Panc1 (cell line): ENCODE results near the gene AP1S1. TPM values are rescaled to one million over a fixed set of nuclear protein-coding genes. Genes with fewer than 3 reads are reported as not detected.
"Not testable (repeated sequence)": the region's sequence is repeated elsewhere in the genome, so short reads cannot be mapped to it uniquely, and the experiment has no call there.

Experiments used
- ATAC-seq: fragments of 200-7000 bp; cut with Tn5 transposase; 2 replicates; pipeline ENCODE4 v1.9.1; 2020; ENCODE audit warnings: mild to moderate bottlenecking, moderate library complexity
- BruUV-seq: library from RNA; stranded (reverse); fragments of 400-500 nt; replicated peaks from 2 replicates; lab custom pipeline; 2021; lab: Mats Ljungman, UMichigan
- CTCF ChIA-PET: fragments of 300-600 bp; sonication (Branson Sonifier 250); formaldehyde crosslinking; loops from one replicate; lab custom pipeline; 2022; ENCODE audit warnings: antibody characterized with exemption; lab: Charles Lee
- POLR2A ChIA-PET: fragments of 300-600 bp; sonication (Branson Sonifier 250); formaldehyde crosslinking; loops from one replicate; lab custom pipeline; 2022; ENCODE audit warnings: antibody characterized with exemption; lab: Charles Lee
- DNase-seq: peaks from one replicate; pipeline ENCODE4 v3.0.0-alpha.2; 2010; ENCODE audit warnings: low read depth, low spot score
- H3K27ac ChIP-seq: 2 replicates; pipeline ENCODE4 v1.5.1; 2011; ENCODE audit warnings: mild to moderate bottlenecking, low read length, inconsistent platforms
- H3K27me3 ChIP-seq: fragments of 200-500 bp; sonication (Bioruptor generic); 2 replicates; pipeline ENCODE4 v1.6.0; 2014; ENCODE audit warnings: low read length, inconsistent platforms; ENCODE audit not compliant: control insufficient read depth, insufficient read depth
- H3K36me3 ChIP-seq: fragments of 200-500 bp; sonication (Bioruptor generic); 2 replicates; pipeline ENCODE4 v1.5.1; 2014; ENCODE audit warnings: inconsistent platforms, mild to moderate bottlenecking, low read length, moderate library complexity; ENCODE audit not compliant: control insufficient read depth, insufficient read depth
- H3K4me1 ChIP-seq: 2 replicates; pipeline ENCODE4 v1.5.1; 2011; ENCODE audit warnings: inconsistent platforms, mild to moderate bottlenecking, low read length, moderate library complexity; ENCODE audit not compliant: control insufficient read depth, insufficient read depth
- H3K4me3 ChIP-seq, 2 experiments: 2 replicates each; pipeline ENCODE4 v1.5.1; 2011 to 2012; ENCODE audit warnings: low read depth in 2 of 2, low read length in 2 of 2, mild to moderate bottlenecking in 2 of 2, inconsistent platforms in 1 of 2, moderate library complexity in 1 of 2
- H3K9me3 ChIP-seq: fragments of 200-500 bp; sonication (Bioruptor generic); 2 replicates; pipeline ENCODE4 v1.5.1; 2014; ENCODE audit warnings: low read depth, mild to moderate bottlenecking, inconsistent platforms, low read length, moderate library complexity; ENCODE audit not compliant: control insufficient read depth, insufficient read depth
- CTCF ChIP-seq: fragments of 450-650 bp; IDR thresholded peaks from 2 replicates; pipeline ENCODE4 v1.5.1; 2017; ENCODE audit warnings: mild to moderate bottlenecking
- POLR2AphosphoS5 ChIP-seq: IDR thresholded peaks from 2 replicates; pipeline ENCODE4 v1.6.1; 2012; ENCODE audit warnings: mild to moderate bottlenecking, low read depth, low read length, moderate library complexity
- REST ChIP-seq, 2 experiments: IDR thresholded peaks; 2 replicates each; pipeline ENCODE4 v1.6.1; 2011 to 2012; ENCODE audit warnings: low read depth in 2 of 2, control low read depth in 1 of 2, low read length in 1 of 2, mild to moderate bottlenecking in 1 of 2, moderate library complexity in 1 of 2; ENCODE audit not compliant: insufficient read depth in 1 of 2
- SIN3A ChIP-seq: IDR thresholded peaks from 2 replicates; pipeline ENCODE4 v1.6.1; 2012; ENCODE audit warnings: low read depth, mild to moderate bottlenecking, low read length, moderate library complexity, borderline replicate concordance; ENCODE audit not compliant: insufficient read depth
- TCF7L2 ChIP-seq: IDR thresholded peaks from 2 replicates; pipeline ENCODE4 v1.6.1; 2011; ENCODE audit warnings: mild to moderate bottlenecking, low read depth, low read length, inconsistent platforms
- in situ Hi-C: cut with HindIII; loops from 2 replicates; pipeline ENCODE4 v1.10.0; 2016; ENCODE audit warnings: low sequenced_read_pairs, low pct_unique_long_range_greater_than_20kb
- intact Hi-C: fragments of 100-400 bp; cut with micrococcal nuclease; formaldehyde crosslinking; loops from one replicate; pipeline ENCODE4 v1.10.0; 2022; ENCODE audit not compliant: unreplicated experiment
- total RNA-seq: library from RNA; stranded (reverse); gene quantifications from one replicate; pipeline ENCODE4 v1.2.1, GENCODE V29; 2021; ENCODE audit not compliant: unreplicated experiment

The AP1S1 gene
- total RNA-seq, 1 experiment from 2014 or later, result 74.2 TPM

- peak overlapping the region; percentile 34; the same call in 1 of the 2 replicates for H3K27ac ChIP-seq
- BruUV-seq, in situ Hi-C loops, intact Hi-C loops, H3K9me3 ChIP-seq, H3K36me3 ChIP-seq, H3K4me3 ChIP-seq, ATAC-seq, H3K27me3 ChIP-seq, DNase-seq: not testable (repeated sequence)
- ChIA-PET CTCF (interaction anchor here (0.7 kb wide), 1 partner anchor 10 kb away, joined by 12 read pairs; no protein-coding TSS in a partner anchor), POLR2A (interaction anchor here (0.6 to 0.7 kb wide), 4 partner anchors 10 to 48 kb away, joined by 3 to 5 read pairs (median 4); partner anchors contain the start of gene TRIM56)
- peaks cover 35% of the 10 kb centered on the region for H3K4me1 ChIP-seq
- peak; percentile 11; the same call in 1 of the 2 replicates for TF ChIP-seq POLR2AphosphoS5
These were observed 21.4 kb upstream of the AP1S1 start for GRCh38 chr7:101132626-101133600.

- intact Hi-C loops (loop anchor here (2.0 kb wide), 1 partner anchor 39 kb away; no protein-coding TSS in a partner anchor), in situ Hi-C loops (no loop called here)
- ChIA-PET CTCF (no interaction called here), POLR2A (interaction anchor here (0.6 kb wide), 2 partner anchors 10 to 39 kb away, joined by 3 to 5 read pairs; no protein-coding TSS in a partner anchor)
- ATAC-seq (no peak), DNase-seq (no peak)
- Histone ChIP-seq H3K4me3 (no peak overlapping the region), H3K27ac (peak overlapping the region; percentile 34; the same call in 1 of the 2 replicates), H3K36me3 (peaks cover 2% of the 10 kb centered on the region), H3K9me3 (no peaks in the 10 kb centered on the region), H3K27me3 (no peaks in the 10 kb centered on the region), H3K4me1 (peaks cover 37% of the 10 kb centered on the region)
- no TSS peak for BruUV-seq
- no peak for TF ChIP-seq SIN3A
- TF ChIP-seq CTCF, result no peak
- no peak for TF ChIP-seq TCF7L2
- no peak for TF ChIP-seq REST (IDR thresholded peaks at IDR 0.05; ENCODE audit: insufficient read depth in 1 of 2, low read depth in 2 of 2, low read length in 1 of 2)
- peak; percentile 44; the same call in 1 of the 2 replicates for TF ChIP-seq POLR2AphosphoS5
These were observed 20.5 kb upstream of the AP1S1 start for GRCh38 chr7:101133621-101134398.
